Amniotic stem cell (primary cell): Measurements from ENCODE around the gene PIK3C2B.

Source experiments
- DNase-seq: peaks from one replicate; lab custom pipeline; 2025; lab: John Stamatoyannopoulos, UW

Gene PIK3C2B

DNA sequence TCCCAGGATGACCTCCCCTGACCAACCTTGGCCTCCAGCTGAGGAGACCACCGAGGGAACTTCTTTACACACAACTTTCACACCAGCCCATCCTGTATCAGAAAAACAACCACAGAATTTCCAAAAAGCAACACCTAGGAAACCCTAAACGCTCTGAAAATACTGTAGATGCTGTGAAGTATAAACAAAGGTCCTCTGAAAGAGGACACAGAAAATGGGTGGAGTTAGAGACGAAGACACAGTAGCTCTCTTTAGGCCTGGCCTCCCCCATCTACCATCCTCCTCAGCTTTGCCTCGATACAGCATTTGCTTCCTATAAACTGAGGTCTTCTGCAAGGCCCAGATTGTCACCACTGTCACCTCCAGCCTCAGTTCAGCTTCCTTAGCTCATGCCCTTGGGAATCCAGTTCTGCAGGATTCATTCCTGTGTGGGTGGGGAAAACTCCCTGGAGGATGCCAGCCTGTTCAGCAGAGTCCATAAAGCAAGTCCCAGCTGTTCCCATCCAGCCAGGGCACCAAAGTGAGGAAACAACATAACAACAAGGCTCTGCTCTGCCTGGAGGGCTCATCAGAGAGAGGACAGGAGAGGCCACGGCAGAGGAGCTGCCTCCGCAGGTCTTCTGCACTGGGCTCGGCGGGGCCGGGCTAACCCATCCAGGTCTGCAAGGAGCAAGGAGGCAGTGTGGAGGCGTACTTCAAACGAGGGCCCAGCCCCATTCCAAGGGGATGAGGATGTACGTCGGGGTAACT, 15.0 kb downstream of the PIK3C2B start:
- no peak for DNase-seq

DNA sequence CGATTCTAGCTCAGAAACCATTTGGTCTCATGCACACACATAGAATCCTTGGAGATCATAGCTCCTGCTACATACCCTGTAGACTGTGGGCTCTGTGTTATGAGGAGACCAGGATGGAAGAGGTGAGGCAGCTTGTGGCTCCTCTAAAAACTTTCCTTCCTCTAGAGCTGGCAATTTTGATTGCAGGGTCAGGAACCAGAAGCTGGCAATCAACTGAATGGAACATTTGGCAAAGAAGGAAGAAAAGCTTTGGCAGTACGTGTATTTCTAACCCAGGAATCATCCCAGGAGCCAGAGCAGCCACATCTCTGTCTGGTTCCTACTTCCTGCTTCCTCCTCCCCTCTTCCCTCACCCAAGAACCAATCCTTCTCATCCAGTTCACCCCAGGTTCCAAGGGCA, 15.7 kb downstream of the PIK3C2B start:
- DNase-seq, result no peak

DNA sequence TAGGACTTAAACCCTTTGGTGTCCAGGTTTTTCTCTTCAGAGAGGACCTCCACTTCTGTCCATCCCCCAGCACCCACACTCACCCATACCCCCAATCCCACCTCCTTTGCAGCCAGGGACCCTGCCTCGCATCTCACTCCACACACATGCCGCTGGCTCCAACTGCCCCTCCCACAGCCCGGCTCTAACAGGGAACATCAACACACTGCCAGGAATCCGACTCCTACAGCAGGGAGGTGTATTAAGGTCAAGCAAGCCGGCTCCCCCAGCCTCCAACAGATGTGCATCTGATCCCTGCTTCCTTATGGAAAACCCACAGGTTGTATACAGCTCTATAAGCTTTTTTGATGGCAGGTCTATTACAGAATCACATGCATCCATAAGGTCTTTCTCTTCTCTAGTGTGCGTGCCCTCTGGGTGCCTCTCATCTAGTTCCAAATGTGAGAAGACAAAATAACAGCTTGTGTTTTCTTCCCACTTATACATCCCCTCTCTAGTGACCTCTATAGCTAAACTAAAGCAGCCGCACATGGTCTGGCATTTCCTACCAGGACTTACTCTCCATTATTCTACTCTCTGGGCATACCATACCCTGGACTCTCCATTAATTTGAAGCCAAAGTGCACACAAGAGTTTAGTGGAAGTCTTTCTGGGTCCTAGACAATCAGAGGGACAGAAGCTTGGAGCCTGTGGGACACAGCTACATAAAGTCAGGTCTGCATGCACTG, 16.3 kb downstream of the PIK3C2B start:
- DNase-seq, result no peak

DNA sequence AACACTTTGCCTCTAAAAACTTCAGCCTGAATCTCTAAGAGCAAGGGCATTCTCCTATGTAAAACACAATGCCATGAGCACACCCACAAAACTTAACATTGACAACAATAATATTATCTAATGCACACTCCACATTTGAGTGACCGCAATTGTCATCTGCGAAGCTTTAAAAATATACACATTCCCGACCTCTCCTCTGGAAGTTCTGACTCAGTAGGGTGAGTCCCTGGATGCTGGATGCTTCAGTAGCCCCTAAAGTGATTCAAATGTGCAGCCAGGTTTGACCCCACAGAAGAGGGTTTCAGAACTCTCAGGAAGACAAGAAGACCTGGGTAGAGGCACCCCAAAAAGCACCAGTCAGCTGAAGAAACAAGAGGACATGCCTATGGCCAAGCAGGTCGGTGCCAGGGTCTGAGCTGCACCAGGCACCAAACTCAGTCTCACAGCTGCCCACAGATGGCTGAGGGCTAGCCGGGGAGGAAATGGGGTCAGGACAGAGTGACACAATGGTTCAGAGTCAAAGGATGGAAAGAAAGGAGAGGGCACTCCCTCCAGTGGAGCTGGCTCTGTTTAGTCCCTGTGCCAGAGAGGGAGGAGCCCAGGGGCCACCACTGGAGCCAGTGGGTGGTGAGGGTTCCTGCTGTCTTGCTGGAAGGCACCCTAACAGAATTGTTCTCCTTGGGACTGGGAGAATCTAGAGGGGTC, 17.4 kb downstream of the PIK3C2B start:
- DNase-seq, result no peak

DNA sequence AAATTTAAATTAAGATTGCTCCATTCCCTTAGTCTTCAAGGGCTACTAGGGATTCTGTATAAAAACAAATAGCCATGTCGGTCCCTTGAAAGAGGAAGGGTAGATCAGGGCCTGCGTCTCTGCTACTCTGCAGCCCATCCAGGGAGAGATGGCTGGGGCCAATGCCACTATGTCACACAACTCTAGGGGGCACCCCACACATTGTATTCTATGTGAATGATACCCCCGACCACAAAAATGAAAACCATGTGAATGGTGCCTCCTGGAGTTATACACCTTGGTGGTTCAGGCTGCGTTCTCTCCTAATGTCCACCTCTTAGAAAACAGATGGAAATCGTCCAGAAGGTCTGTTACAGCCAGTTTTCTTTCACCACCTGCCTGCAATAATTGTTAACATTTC, 18.0 kb downstream of the PIK3C2B start:
- no peak for DNase-seq

DNA sequence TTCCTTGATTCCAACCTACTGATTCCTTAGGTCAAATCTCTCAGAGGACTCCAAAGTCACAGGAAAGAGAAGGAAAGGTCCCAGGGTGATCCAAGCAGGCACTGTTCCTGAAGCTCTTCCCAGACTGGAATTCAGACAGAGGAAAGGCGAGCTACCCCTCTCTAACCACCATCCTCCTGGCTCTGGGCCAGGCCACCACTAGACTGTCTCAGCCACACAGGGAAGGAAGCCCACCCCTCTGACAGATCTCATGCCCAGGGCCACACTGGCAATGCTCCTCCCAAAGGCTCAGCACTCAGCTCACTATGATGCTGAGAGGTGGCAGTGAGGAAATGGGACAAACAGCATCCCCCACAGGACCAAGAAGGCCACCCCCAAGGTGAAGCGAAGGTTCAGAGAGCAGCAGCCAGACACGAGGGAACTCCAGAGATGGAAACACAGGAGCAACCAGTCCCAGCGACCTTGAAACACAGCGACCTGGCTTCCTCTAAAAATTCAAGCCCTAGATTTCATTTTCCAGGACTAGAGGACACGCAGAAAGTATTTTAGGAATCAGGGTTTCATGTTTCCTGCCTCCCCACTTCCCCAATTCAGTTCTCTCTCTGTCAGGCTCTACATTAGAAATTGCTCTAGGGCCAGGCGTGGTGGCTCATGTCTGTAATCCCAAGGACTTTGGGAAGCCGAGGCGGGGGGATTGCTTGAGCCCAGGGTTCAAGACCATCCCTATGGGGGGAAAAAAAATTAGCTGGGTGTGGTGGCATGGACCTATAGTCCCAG, 18.8 kb downstream of the PIK3C2B start:
- DNase-seq, result no peak

DNA sequence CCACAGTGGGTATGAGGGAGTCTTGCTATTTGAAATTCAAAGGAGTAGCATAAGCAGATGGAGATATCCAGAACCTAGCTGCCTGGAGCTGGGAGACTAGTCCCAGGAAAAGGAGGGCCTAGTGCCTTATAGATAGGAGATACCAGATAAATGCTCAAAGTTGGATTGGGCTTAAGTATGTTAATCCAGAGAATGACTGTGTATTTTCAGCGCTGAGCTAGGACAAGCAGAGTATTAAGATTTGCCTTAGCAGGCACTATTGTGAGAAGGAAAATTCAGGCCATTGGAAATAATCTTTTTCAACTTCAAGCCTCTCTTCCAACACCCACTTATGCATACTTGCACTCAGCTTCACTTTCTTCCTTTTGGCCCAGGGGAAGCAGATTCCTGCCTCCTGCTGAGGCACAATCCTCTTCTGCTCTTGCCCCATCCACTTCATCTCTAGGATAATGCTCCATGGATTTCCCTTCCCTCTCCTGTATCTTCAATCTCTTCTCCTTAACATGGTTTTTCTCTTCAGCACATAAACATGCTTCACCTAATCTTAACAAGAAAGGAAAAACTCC, 21.1 kb downstream of the PIK3C2B start:
- DNase-seq, result no peak

DNA sequence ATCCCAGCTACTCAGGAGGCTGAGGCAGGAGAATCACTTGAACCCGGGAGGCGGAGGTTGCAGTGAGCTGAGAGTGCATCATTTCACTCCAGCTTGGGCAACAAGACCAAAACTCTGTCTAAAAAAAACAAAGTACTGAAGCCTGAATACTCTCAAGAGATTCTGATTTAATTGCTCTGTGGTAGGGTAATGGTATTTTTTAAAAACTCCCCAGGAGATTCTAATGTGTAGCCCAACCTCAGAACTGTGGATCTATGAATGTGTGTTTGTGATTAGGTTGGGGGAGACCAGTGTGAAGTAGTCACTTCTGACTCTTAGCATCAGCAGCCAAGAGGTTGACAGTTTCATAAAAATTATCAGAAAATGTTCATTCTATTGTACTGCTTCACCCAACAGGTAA, 21.9 kb downstream of the PIK3C2B start:
- no peak for DNase-seq

DNA sequence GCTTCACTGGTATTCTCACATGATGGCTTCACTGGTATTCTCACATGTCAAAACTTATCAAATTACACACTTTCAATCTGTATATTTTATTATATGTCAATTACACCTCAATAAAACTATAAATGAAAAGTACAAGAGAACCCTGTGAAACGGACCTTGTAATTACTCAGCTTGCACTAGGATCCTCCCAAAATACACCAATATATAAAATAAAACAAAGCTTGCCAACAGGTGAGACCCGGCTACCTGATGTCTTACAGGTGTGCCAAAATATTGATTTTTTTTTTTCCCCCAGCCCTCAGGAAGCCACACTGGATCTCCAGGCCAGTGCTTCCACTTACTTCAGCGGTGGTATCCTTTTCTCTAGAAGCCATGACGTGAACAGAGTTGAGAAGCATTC, 22.9 kb downstream of the PIK3C2B start:
- no peak for DNase-seq

DNA sequence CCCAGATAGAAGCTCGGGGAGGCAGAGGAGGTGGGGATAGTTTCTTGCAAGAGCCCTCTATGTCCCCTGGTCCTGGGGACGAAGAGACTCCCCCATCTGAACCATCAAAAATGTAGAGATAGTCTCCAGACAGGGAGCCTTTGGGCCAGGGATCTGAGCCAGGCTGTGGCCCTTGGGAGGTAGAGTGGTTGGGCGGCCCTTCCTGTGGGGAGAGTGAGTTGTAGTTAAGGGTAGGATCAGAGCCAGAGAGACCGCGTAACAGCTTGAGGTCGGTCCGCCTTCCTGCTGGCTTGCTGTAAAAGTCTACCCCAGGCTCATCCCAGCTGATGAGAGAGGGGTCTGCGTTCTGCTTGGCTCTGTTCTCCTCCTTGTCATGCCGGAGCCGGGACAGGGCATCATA, 25.3 kb downstream of the PIK3C2B start:
- no peak for DNase-seq

DNA sequence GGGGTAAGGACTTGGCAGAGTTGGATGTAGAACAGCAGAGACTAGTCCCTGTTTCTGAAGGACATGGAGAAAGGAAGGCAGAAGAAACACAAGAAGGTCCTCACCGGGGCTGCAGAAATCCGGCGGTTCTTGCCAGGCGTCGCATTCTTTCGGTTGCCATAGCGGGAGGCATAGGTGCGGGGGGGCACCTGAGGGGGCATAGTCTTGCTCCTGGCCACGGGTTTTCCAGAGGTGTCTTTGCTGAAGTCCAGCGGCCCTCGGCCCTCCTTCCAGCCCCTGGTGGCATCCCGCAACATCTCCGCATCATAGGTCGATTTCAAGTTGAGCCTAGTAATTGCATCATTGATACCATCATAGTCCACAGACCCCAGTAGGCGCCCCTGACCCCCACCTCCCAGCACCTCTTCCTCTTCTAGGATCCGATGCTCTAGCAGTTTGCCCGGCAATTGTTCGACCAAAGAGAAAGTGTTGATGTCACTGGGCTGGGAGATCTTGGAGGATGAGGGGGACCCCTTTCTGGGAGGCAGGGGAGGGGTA, 25.8 kb downstream of the PIK3C2B start:
- no peak for DNase-seq

DNA sequence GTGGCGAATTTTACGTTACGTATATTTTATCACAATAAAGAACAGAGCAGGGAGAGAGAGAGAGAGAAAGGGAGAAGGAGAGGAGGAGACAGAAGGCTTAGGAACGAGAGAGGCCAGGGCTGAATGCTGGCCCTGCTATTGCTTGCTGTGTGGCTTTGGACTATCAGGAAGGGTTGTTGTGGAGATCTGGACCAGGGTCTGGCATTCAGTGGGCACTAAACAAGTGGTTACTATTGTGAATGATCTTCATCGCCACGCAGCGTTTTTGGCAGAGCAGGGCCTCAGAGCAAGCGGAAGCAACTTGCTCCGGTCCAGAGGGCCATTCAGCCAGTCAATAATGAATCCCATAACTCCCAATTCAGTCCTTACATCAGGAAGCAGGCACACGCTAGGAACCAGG, 26.4 kb downstream of the PIK3C2B start:
- no peak for DNase-seq

DNA sequence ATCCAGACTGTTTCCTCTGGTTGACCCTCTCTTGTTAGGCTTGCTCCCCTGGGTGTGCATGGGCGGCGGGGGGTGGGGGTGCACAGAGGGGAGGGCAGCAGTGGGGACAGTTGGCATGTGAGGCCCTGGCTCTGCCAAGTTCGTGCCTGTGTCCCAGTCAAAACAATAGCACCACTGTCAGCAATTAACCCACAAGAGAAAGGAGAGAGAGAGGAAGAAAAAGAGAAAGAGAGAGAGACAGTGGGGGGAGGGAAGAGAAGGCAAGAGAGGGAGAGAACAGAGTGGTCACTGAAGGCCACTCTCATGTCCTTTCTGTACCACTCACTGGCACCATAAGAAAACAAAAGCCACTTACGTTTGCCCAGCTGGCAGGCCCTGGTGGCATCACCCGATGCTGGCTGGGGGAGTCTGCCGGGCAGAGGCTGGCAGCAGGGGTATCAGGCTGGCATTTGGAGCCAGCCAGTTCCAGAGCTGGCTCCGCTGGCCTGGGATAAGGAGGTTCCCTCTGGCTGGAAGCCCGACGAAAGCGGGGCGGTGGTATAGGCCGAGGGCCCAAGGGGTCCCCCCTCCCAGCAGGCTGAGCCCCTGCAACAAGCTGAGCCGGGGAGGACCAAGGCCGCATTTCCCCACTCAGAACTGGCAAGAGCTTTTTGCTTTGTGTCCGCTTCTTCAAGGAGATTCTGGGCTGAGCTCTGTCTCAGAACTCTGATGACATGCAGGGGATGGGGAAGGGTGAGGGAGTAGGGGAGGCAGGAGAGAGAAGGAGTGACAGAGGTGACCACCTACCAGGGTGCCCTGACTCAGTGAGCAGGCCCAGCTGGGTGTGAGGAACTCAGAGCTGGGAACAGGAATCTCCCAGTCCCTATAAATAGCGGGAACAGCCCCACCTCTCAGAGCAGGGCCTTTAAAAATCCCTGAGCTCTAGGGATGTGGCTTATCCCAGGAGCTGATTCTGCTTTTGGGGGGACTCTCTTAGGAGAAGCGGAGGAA, 27.9 kb downstream of the PIK3C2B start:
- DNase-seq, result no peak

DNA sequence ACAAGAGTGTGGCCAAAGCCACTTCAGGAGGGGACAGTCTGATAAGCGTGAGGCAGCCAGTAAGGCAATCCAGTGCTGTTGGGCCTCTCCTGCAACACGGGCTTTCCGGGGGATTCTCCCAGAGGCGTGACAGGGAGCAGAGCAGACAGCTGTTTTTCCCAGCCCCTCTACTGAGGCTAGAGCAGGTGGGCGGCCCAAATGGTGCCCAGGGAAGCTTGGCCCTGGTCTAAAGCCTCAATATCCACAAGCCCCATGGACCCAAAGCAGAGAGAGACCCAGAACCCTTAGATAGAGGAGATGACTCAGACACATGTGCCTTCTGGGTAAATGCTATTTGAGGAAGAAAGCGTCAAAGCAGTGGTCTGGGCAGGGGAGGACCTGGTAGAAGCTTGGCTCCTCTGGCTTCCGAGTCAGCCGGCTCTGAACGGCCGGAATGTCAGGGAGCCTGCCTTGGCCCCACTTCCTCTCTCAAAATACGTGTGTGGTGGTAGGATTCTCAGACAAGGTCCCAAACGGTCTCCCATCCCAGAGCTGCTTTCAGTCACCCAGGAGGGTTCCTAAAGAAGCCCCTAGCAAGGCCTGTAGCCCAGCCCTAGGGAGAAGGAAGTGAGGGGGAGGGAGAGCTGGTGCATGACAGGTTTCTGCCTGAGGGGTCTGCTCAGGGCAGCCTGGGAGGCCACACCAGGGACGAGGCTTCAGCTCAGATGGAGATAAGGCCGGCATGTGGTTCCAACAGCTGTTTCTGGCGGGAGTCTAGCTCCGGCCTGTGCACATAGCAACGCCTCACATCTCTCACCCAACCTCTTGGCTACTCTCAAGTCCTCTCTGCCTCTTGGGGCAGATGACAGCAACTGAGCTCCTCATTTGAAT, 28.8 kb downstream of the PIK3C2B start:
- DNase-seq, result no peak

DNA sequence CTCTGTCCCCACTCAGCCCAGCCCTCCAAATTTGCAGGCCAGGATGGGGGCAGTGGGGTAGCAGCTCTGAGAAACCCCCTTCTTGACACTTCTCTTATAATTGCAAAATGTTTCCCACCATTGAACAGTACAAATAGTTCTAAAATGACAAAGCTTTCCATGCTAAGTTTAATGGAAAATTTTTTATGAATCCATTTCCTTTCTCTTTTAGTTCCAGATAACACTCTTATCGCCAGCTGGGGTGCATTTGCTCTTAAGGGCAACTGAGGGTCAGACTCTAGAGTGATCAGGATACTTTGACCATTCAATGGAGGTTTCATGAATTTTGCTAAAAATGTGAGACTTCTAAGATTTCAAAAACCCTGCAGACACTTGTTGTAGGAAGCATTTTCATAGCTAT, 29.9 kb downstream of the PIK3C2B start:
- no peak for DNase-seq

DNA sequence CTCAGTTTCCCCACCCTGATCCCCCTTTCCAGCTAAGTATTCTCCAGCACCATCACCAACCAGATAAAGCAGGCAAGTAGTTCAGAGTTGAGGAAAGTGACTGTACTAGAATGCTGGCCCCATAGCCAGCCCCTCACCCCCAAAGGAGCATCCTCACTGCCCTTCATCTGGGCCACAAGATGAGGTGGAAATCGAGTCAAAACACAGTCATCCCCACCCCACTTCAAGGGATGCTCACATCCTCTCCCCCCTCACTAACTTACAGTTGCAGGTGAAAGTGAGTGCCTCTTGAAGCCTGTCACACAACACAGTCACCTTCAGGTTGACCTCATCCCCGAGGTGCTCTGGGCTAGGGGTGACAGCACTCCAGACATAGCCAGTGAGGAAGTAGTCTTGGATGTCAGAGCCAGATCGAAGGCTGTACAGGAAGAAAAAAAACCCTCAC, 30.4 kb downstream of the PIK3C2B start:
- DNase-seq, result no peak

DNA sequence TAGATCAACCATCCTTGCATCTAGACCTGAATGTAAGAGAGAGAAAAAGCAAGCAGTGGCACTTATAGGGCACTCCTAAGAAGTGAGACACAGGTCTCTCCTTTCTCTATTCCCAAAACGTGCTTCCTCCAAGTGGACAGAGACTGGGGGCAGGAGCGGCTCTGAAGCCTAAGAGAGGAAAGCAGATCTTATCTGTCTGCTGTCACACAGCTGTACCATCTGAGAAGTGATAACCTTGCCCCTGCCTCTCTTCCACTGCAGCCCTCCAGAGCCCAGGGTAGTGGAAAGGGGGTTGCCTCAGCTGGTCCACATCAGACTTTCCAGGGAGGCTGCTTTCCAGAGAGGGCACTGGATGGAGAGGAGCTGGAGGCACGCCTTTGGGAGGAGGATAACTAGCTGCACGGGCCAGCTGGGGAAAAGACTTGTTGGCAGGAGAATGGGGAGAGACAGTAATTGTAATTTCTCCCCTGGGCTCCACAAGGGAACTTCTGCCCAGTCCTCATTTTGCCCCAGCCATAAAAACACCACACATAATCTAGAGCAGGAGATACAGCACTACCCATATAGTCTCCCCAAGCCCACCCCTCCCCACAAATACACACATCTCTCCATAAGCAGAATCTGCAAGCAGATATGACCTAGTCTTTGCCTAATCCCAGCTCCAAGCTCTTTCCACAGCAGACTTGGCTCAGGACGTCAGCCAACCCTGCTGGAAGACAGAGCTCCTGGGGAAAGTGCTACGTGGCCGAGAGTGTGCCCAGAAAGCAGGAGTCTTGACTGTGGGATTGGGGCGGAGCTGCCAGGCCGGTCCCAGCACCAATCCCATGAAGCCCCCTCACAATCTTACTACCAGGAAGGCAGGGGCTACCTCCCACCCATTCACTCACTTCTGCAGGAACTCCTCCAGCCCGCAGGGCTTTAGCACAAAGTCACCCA, 31.2 kb downstream of the PIK3C2B start:
- DNase-seq, result no peak

DNA sequence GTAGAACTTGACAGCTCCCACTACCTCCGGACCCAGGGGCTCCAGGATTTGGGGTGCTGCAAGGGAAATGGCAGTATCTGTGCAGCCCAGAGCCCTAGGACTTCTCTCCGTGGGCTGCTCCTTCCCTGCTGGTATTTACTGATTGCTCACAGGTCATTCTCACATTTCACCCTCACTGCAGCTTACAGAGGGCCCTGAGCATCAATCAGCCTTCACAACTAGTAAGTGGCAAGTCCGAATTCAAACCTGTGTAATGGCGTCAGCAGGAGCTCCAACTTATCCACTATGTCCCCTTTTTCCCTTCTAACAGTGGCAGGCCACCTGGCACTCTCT, 32.4 kb downstream of the PIK3C2B start:
- no peak for DNase-seq
